Activated CD8-positive, alpha-beta memory T cell treated with anti-CD3 and anti-CD28 coated beads for 36 hours (primary cell): ENCODE measurements around the gene MRPS5. TPM values are rescaled to one million over a fixed set of nuclear protein-coding genes. Genes with fewer than 3 reads are reported as not detected.
"Not testable (repeated sequence)": the region's sequence is repeated elsewhere in the genome, so short reads cannot be mapped to it uniquely, and the experiment has no call there.

Source experiments
- CTCF ChIA-PET: fragments of 350-600 bp; sonication (Branson Sonifier 250); formaldehyde crosslinking; loops from one replicate; lab custom pipeline; 2021; ENCODE audit warnings: antibody characterized with exemption; lab: Charles Lee
- POLR2A ChIA-PET: fragments of 350-600 bp; sonication (Branson Sonifier 250); formaldehyde crosslinking; loops from one replicate; lab custom pipeline; 2021; ENCODE audit warnings: antibody characterized with exemption; lab: Charles Lee
- total RNA-seq, 2 experiments: library from RNA; stranded (reverse); gene quantifications; one replicate each; pipeline ENCODE4 v1.2.3, GENCODE V29; 2021

MRPS5 gene
- total RNA-seq, 2 experiments from 2014 or later, result 83.5 to 84.0 TPM

DNA sequence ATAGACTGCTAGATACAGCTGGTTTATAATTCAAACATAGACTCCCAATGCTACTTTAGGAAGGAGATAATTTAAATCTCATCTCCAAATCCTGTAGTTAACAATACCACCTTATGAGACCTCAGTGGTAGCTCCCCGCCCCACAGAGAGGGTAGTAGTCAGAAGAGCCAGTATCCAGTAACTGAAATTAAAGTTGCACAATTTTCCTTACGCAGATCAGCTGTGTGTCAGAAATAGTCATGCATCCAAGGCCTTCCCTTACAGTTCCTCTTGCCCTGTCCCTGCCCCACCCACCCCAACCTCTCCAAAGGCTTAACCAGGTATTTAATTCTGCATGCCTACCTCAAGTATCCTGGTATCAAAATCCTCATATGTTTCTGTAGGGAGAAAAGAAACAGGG, 15.5 kb downstream of the MRPS5 start:
- ChIA-PET CTCF (interaction anchor here (0.8 to 0.9 kb wide), 3 partner anchors 9 to 84 kb away, joined by 3 to 6 read pairs (median 4); no protein-coding TSS in a partner anchor), POLR2A (interaction anchor here (0.5 to 1.1 kb wide), 2 partner anchors 28 to 66 kb away, joined by 5 to 7 read pairs; no protein-coding TSS in a partner anchor)

DNA sequence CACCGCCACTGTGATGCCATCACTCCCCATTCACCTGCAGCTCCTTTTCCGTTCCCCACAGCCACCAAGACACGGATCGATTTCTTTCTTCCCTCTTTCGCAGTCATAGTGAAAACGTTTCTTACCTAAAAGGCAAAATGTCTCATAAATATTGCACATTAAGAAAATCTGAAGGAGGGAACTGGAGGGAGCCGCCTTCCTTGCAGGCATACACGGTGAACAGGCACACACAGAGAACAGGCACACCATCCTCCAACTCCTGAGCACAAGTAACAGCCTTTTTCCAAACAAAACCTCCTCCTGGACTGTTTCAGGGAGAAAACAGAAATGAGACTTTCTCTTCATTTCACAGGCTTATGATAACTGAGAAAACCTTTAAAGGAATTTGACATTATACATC, 17.0 kb downstream of the MRPS5 start:
- POLR2A ChIA-PET, result no interaction called here
- CTCF ChIA-PET, result no interaction called here

DNA sequence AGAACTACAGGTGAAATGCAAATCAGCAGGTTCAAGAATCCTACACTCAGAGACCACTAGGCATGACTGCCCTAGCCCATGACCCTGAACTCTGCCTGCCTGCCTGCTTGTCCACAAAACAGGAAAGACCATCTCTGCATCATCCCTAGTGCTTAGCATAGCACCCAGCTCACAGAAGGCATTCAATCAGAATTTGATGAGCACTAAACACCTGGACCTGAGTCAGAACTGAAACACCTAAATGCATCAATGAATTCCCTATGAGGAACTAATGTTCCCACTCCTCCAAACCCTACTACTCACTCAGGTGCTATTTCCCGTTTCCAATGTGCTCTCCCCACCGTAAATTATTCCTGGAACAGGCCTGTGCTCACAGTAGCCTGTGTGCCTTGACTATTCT, 21.7 kb downstream of the MRPS5 start:
- ChIA-PET POLR2A (no interaction called here), CTCF (no interaction called here)

DNA sequence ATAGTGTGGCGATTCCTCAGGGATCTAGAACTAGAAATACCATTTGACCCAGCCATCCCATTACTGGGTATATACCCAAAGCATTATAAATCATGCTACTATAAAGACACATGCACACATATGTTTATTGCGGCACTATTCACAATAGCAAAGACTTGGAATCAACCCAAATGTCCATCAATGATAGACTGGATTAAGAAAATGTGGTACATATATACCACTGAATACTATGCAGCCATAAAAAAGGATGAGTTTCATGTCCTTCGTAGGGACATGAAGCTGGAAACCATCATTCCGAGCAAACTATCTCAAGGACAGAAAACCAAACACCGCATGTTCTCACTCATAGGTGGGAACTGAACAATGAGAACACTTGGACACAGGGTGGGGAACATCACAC, 23.3 kb downstream of the MRPS5 start:
- CTCF ChIA-PET, result interaction anchor here (0.5 kb wide), 1 partner anchor 20 kb away, joined by 3 read pairs; no protein-coding TSS in a partner anchor

DNA sequence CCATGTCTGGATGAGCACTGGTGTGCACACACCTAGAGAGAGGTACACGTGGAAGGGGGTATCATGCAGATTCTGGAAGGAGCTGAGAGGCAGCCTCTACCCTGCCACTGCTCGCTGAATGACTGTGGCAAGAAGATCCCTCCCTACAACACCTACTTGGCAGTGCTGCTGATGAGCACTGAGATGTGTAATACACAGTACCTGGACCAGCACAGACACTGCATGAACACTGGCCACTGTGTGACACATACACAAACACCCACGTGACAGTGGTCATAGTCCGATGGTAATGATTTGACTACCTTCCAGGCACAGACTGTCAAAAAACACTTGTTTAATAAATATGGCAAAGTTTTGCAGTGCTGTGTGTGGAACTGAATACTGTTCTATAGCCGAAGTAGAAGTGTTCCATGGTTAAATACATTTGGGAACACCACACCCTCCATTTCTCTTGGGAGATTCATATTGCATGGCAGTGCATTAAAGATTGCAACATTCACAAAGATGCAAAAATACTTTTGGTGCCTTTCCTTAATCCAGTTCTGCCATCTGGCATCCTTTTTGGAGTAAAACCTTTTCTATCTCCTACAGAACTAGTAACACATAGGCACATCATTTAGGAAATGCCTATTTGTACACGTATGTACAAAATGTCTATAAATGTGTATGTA, 29.6 kb downstream of the MRPS5 start:
- CTCF ChIA-PET, result no interaction called here
- POLR2A ChIA-PET, result no interaction called here

More for the DNA sequence above, 23.3 kb downstream of the MRPS5 start:
- POLR2A ChIA-PET, result not testable (repeated sequence)

DNA sequence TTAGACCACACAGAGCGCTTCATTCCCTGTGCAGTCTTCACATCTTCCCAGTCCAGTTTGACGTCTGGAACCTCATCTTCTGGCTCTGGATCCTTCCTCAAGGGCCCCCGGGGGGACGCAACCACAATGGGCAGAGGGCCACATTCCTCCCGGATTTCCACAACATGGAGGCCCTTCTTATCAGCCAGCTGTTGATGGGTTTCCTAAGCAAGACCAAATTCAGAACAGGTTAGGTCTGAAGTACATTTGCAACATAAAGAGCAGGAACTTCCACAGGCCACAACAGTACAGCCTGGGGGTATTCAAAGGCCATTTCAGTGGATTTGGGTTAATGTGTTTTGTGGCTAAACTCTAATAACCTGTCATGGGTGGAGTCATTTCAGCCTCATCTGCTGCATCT, 34.2 kb downstream of the MRPS5 start:
- ChIA-PET CTCF (no interaction called here), POLR2A (no interaction called here)

DNA sequence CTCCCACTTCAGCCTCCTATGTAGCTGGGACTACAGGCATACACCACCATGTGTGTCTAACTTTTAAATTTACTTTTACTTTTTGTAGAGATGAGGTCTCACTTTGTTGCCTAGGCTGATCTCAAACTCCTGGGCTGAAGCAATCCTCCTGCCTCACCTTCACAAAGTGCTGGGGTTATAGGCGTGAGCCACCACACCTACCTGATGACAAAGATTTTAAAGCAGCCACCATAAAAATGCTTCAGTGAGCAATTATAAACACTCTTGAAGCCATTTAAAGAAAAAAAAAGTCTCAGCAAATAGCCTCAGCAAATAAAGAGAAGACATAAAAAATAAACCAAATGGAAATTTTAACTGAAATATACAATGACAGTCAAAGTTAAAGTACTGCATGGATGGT, 35.6 kb downstream of the MRPS5 start:
- CTCF ChIA-PET, result no interaction called here
- POLR2A ChIA-PET, result no interaction called here

DNA sequence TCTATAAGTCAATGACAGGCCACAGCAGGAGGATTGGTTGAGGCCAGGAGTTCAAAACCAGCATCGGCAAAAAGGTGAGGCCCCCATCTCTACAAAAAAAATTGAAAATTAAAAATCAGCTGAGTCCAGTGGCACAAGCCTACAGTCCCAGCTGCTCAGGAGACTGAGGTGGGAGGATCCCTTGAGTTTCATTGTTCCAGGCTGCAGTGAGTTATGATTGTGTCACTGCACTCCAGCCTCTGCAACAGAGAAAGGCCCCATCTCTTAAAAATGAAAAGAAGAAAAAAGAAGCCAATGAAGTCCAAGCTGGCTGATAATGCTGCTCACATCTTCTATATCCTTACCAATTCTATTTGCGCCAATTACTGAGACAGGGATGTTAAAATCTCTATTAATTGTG, 39.1 kb downstream of the MRPS5 start:
- ChIA-PET POLR2A (no interaction called here), CTCF (no interaction called here)

DNA sequence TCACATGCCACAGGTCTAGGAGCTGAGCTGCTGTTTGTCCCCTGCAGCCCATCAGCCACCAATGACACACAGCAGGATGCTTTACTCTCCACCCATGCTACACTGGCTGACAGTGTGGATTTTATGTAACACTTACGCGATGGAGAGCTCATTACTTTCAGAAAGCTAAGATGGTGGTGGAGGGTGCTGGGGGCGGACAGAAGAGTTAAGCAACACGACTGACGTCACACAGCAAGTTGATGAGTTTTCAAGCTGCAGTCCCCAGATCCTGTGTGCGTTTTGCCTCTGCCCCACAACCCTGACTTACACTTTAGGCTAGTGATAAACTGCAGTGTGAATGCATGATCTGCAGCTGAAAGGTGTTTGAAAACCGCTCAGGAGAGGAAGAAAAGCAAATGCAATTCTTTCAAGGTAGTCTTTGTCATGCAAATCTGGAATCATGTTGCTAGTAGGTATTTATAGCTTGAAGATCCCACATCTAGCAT, 42.4 kb downstream of the MRPS5 start:
- POLR2A ChIA-PET, result no interaction called here

DNA sequence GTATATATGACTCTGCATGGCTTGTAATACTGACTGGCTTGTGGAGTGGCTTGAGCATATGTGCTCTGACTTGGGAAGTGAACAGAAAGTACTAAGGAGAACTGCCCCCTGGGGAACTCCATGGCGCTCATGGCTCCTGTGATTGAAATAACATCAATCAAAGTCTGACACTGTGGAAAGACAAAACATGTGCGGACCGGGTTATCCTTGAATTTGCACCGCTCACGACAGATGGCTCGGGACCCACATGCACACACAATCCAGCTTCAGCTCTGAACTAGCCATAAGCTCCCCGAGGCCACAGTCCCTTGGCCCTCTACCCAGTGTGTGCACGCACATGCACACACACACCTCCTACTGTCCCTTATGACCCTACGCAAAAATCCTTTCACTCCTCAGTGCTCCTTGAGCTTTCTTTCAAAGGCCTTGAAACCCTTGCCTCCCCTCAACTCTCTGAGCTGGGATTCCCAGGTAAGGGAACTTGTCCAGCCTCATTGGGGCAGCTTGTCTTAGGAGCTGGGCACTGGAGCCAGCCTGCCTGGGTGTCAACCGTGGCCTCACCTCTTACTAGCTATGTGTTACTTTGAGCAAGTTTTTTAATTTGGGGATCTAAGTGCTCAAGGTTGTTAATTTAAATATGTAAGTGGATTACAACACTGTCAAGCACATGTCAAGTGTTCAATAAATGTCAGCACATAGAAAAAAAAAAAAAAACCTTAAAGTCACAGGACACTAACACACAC, 43.6 kb downstream of the MRPS5 start:
- CTCF ChIA-PET, result interaction anchor here (0.7 to 7.1 kb wide), 5 partner anchors 21 to 66 kb away, joined by 3 to 92 read pairs (median 4); partner anchors contain the start of genes MAL and MRPS5
- POLR2A ChIA-PET, result interaction anchor here (0.6 to 0.7 kb wide), 2 partner anchors 28 to 53 kb away, joined by 3 to 5 read pairs; no protein-coding TSS in a partner anchor

More for the DNA sequence above, 42.4 kb downstream of the MRPS5 start:
- CTCF ChIA-PET, result interaction anchor here (0.9 to 7.1 kb wide), 13 partner anchors 7 to 64 kb away, joined by 3 to 92 read pairs (median 3); partner anchors contain the start of gene MAL

DNA sequence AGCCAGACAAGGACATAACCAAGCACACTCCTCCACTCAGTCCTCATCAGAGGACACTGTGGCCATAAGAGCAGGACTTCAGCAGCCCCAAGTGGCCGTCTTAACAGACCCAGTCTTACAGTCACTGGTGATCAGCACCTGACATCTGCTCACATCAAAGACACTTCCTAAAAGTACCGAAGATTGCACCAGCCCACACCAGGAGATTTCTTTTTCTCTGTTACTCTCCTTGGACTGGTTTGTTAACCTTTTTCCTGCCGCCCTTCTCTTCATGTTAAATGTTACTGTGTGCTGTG, 44.1 kb downstream of the MRPS5 start:
- CTCF ChIA-PET, result interaction anchor here (1.3 to 7.1 kb wide), 5 partner anchors 33 to 53 kb away, joined by 3 to 92 read pairs (median 12); partner anchors contain the start of genes MAL and MRPS5
- POLR2A ChIA-PET, result no interaction called here

DNA sequence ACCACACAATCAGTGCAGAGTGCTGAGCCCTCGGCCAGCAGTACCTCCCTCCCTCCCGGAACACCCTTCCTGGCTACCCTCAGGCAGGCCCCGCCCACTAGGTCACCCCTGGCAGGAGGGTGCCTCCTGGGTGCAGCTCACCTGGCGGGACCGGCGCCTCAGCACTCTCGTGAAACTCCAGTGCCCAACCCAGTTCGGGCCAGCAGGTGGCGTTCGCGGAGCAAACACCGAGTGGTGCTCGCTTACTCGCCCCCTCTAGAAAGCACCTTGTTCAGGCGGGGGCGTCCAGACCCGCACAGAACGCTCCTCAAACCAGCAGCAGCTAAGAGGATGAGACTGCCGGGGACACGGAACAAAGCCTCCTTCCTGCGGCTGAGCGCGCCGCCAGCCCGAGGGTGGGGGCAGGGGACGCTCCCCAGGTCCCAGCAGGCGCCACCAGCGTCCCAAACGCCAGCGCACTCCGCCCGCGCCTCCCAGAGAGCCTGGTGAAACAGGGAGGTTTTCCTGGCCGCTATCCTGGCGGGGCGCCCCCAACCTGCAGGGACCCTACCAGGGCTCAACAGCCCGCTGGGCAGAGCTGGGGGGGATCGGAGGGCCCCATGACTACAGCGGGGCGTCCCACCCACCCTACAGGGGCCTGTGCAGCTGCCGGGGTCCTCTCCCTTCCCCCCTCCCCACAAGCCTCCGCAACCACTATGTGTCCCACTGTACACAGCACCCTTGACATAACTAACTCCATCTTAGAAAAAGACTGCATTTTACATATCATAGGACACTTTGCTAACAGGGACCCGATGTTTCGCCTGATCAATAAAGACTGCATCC, 44.7 kb downstream of the MRPS5 start:
- ChIA-PET POLR2A (interaction anchor here (0.9 kb wide), 1 partner anchor 14 kb away, joined by 3 read pairs; no protein-coding TSS in a partner anchor), CTCF (interaction anchor here (0.7 to 7.1 kb wide), 12 partner anchors 11 to 90 kb away, joined by 3 to 92 read pairs (median 6); partner anchors contain the start of genes MAL and MRPS5)

DNA sequence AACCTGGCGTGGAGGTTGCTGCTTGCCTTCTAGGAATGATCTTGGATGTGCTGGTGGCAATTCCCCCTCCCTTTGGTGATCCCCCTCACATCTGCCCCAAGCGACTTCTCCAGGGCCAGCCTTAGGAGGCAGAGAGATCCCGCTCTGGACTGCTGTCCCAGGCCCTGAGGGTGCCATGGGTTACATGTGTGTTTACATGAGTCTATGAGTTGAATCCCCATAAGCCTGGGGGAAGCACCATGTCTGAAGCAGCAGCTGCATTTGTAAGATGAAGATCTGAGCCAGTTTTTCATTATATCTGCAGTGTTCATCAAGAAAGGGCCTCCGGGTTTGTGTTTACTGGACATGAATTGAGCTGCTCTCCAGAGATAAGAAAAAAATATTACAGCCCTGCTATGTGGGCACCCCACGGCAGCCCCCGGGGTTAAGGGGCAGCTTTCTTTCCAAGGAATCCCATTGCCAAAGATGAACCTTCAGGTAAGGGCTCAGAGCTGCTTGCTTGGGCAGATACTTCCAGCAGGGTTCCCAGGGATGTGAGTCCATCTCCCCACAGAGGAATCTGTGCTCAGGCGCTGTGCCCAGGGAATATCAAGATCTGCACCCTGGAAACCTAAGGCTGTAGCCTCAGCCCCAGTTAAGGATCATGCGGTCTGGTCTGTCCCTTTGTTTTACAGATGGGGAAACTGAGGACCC, 46.0 kb downstream of the MRPS5 start:
- POLR2A ChIA-PET, result no interaction called here
- CTCF ChIA-PET, result interaction anchor here (1.1 to 7.1 kb wide), 7 partner anchors 12 to 89 kb away, joined by 3 to 92 read pairs (median 11); partner anchors contain the start of gene MAL

DNA sequence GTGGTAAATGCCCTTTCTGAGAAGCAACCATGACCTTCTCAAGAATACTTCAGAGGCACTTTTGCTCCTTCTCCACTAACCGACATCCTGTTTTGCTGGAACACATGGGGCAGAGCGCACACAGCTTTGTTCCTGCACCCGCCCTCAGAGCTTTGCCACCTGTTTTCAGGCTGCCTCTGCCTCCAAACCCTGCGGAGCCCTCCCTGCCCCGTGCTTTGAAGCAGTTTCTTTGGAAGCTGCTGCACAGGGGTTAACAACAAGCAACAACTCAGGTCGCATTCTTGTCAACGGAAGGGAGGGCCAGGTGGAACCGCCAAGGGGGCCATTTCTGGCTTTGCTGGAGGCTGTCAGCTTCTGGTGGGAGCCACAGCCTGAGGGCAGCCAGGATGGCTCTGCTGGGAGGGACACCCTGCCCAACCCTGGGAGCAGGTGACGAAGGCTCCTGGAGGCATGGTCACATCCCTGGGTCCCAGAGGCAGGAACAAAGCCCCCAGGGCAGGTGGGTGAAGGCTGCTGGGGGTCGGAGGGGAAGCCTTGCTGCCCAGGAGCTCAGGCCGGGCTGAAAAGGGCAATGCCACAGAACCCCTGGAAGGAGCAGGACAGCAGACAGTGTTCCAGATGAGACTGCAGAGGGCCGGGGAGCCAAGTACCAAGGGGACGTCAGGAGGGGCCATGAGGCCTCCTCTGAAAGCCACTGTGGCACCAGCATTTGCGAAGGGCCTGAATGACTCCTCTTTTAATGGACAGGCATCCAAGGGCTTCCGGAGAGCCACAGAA, 46.8 kb downstream of the MRPS5 start:
- CTCF ChIA-PET, result interaction anchor here (0.9 to 7.1 kb wide), 5 partner anchors 21 to 51 kb away, joined by 4 to 92 read pairs (median 12); partner anchors contain the start of gene MAL
- POLR2A ChIA-PET, result no interaction called here

DNA sequence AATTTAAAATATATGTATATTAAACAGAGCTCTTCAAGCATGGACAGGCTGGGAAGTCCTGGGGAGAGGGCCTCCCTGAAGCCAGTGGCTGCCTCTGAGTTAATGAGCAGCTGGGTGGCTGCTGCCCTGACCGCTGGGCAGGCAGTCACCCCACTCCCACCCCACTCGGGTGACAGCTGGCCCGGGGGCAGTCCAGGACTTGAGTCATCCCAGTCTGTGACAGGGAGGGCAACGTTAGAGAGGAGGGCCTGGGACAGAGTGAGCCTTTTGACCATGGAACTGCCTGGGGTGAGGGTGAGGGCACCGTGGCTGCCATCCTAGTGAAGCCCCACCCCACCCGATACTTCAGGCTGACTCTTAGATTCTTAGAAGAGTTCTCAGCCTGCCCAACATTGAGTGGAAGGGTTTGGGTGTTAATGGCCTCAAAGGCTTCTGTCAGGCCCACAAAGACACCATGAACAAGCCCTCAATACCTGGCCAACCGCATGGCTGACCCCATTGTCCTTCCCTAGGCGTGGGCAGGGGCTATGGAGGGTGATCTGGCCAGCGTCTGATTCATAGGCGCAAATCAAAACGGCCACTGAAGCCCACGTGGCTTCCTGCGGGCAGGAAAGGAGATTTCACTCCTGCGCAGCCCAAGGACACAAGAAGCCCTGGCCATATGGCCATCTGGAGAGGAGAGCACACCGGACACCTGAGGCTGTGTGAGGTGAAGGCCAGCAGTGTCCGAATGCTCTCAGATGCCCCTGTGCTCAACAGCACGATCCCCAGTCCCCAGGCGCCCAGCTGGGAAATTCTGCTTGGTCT, 47.5 kb downstream of the MRPS5 start:
- CTCF ChIA-PET, result interaction anchor here (0.6 to 7.1 kb wide), 6 partner anchors 20 to 51 kb away, joined by 3 to 92 read pairs (median 4); partner anchors contain the start of gene MAL
- POLR2A ChIA-PET, result no interaction called here

DNA sequence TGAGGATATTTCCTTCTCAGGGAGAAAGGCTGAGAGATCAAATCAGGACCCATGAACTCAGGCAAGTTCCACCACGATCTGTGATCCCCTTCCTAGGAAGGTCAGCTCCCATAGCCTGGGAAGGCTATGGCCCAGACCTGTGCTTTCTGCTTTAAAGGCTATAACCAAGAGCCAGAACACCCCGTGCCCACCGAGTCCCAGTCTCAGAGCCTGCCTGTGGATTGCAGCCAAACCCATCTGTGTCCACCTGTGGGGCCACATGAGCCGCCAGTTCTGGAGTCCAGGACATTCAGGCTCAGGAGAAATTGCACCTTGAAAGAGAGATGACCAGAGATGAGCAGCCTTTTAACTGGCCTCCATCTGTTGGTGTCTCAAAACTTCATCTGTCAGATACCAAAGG, 49.2 kb downstream of the MRPS5 start:
- ChIA-PET CTCF (interaction anchor here (0.9 to 2.2 kb wide), 3 partner anchors 7 to 50 kb away, joined by 3 to 7 read pairs (median 6); no protein-coding TSS in a partner anchor), POLR2A (no interaction called here)

DNA sequence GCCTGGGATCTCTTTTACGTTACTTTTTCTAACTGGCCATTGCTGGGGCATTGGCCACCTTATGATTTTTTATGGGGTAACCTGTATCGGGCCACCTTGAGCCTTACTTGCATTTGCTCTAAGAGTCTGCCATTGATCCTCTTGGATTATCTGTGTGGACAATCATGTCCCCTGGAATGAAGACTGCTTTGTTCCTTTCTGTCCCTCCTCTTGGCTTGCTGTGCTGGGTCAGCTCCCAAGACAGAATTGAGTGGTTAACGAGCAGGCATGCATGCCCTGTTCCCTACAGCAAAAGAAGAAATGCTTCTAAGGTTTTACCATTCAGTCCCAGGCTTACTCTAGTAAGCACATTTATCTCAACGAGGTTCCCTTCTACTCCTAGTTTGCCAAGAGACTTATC, 49.8 kb downstream of the MRPS5 start:
- ChIA-PET POLR2A (no interaction called here), CTCF (interaction anchor here (0.9 to 2.2 kb wide), 2 partner anchors 8 to 9 kb away, joined by 3 to 6 read pairs; no protein-coding TSS in a partner anchor)
